Duodenal mucosa (tissue), 2 donors: ENCODE results near the gene PDE4B.

Experiments used
- H3K27ac ChIP-seq: one replicate; pipeline ENCODE4 v1.7.0; 2013; ENCODE audit warnings: low read depth, low read length
- H3K27me3 ChIP-seq, 2 donors: one replicate each; pipeline ENCODE4 v1.7.0; 2013; ENCODE audit warnings: low read length in 2 of 2, control low read depth in 1 of 2; ENCODE audit not compliant: insufficient read depth in 2 of 2, control insufficient read depth in 1 of 2
- H3K36me3 ChIP-seq, 2 donors: one replicate each; pipeline ENCODE4 v1.7.0; 2013; ENCODE audit warnings: low read length in 2 of 2, control low read depth in 1 of 2; ENCODE audit not compliant: insufficient read depth in 2 of 2, control insufficient read depth in 1 of 2
- H3K4me1 ChIP-seq, 2 donors: one replicate each; pipeline ENCODE4 v1.7.0; 2013; ENCODE audit warnings: low read length in 2 of 2, control low read depth in 1 of 2; ENCODE audit not compliant: insufficient read depth in 2 of 2, control insufficient read depth in 1 of 2
- H3K4me3 ChIP-seq, 2 donors: one replicate each; pipeline ENCODE4 v1.7.0; 2013; ENCODE audit warnings: low read length in 2 of 2, low read depth in 1 of 2
- H3K9ac ChIP-seq, 2 donors: one replicate each; pipeline ENCODE4 v1.7.0; 2013; ENCODE audit warnings: low read length in 2 of 2, low read depth in 1 of 2
- H3K9me3 ChIP-seq, 2 donors: one replicate each; pipeline ENCODE4 v1.7.0; 2013; ENCODE audit warnings: low read length in 2 of 2, control low read depth in 1 of 2; ENCODE audit not compliant: control insufficient read depth in 1 of 2

The PDE4B gene

DNA sequence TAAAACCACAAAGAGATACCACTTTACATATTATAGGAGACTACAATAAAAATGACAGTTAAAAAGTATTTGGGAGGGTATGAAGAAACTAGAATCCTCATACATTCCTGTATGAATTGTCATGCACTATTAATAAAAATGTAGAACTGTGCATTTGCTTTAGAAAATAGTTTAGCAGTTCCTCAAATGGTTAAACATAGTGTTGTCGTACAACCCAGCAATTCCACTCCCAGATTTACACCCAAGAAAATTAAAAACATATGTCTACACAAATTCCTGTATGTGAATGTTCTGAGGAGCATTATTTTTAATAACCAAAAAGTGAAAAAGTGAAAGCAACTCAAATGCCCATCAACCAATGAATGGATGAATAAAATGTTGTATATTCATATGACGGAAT is 23.1 kb upstream of the PDE4B start:
- no peaks in the 10 kb centered on the region for H3K36me3 ChIP-seq

DNA sequence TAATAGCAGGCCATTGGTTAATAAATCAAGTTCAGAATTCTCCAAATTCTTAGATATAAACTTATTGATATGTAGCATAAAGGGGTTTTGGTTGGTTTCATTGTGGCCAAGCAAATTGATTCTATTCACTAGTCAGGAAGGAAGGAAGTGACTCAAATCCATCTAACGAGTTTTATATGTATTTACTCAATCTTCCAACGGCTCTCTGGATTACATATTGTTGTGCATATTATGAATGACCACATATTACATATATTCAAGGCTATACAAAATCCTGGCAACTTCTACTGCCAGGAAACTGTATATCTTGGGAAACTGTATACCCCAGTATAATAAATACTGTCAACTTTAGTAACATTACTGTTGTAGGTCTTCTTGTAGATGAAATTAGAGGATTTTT is 20.1 kb upstream of the PDE4B start:
- Histone ChIP-seq H3K27me3 (no peaks in the 10 kb centered on the region), H3K27ac (no peak overlapping the region), H3K9me3 (no peaks in the 10 kb centered on the region), H3K4me3 (no peak overlapping the region), H3K4me1 (no peaks in the 10 kb centered on the region), H3K9ac (no peak overlapping the region), H3K36me3 (no peaks in the 10 kb centered on the region)

More for the DNA sequence above, 23.1 kb upstream of the PDE4B start:
- H3K27ac ChIP-seq, result no peak overlapping the region
- no peaks in the 10 kb centered on the region for H3K4me1 ChIP-seq
- no peak overlapping the region for H3K4me3 ChIP-seq
- H3K9me3 ChIP-seq, result no peaks in the 10 kb centered on the region
- no peak overlapping the region for H3K9ac ChIP-seq
- no peaks in the 10 kb centered on the region for H3K27me3 ChIP-seq

DNA sequence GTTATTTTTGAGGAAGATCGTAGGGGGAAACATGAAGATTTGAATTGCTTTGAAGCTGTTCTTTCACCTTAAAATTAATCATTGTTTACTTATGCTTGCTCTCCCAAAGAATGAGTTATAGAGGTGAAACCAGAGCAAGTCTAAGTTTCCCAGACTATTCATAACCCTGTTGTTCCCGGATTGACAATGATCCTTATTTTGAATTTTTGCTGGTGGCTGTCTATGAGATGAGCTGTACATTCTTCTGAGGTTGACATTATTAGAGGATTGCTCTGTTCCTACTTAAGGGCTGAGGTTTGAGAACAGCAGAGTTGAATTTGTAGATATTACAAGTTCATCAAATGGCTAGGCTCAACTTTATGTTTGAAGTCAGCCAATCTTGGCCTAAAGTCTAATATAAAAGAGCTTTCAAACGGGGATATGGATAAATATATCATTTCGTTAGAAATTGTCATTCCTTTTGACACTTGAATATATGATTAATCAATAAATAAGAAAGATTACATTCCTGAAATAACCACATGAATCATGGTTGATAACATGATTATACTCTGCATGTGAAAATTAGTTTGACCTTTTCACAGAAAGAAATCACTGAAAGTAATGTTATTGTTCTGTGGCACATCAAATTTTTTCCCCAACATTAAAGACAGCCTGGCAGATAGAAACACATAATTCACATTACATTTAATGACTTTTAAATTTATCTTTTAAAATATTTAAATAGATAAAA is 19.1 kb upstream of the PDE4B start:
- no peaks in the 10 kb centered on the region for H3K4me1 ChIP-seq
- no peak overlapping the region for H3K9ac ChIP-seq
- H3K9me3 ChIP-seq, result no peaks in the 10 kb centered on the region

GRCh38 chr1:65788762-65789161 is 3.9 kb upstream of the PDE4B start:
- Histone ChIP-seq H3K27me3 (peaks cover 0 to 14% of the 10 kb centered on the region in 2 donors), H3K9ac (no peak overlapping the region), H3K27ac (no peak overlapping the region), H3K4me3 (no peak overlapping the region), H3K36me3 (no peaks in the 10 kb centered on the region), H3K4me1 (no peaks in the 10 kb centered on the region), H3K9me3 (peaks cover 3 to 6% of the 10 kb centered on the region in 2 donors)

More for the DNA sequence above, 19.1 kb upstream of the PDE4B start:
- no peak overlapping the region for H3K4me3 ChIP-seq
- no peaks in the 10 kb centered on the region for H3K36me3 ChIP-seq
- H3K27ac ChIP-seq, result no peak overlapping the region
- no peaks in the 10 kb centered on the region for H3K27me3 ChIP-seq

DNA sequence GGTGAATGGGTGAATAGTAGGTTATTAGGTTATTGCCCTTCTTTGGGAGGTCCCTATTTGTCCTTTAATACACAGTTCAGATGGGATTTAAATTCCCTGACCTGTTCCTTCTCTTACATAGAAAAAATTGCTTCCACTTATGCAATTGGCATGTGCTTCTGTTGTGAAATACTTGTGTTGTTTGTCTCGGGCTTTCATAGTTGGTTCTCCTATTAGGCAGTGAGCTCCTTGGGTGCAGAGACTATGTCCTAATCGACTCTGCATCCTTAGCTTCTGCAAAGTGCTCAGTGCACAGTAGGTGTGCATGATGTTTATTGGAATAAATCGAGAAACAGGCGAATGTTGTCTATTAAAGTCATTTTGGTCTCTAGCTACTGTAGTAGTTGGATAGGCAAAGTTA is 1.3 kb upstream of the PDE4B start:
- peaks cover 3 to 6% of the 10 kb centered on the region in 2 donors for H3K9me3 ChIP-seq
- no peaks in the 10 kb centered on the region for H3K4me1 ChIP-seq
- H3K27ac ChIP-seq, result no peak overlapping the region
- peaks cover 8 to 14% of the 10 kb centered on the region in 2 donors for H3K27me3 ChIP-seq
- H3K9ac ChIP-seq, result no peak overlapping the region
- H3K36me3 ChIP-seq, result no peaks in the 10 kb centered on the region
- no peak overlapping the region for H3K4me3 ChIP-seq

DNA sequence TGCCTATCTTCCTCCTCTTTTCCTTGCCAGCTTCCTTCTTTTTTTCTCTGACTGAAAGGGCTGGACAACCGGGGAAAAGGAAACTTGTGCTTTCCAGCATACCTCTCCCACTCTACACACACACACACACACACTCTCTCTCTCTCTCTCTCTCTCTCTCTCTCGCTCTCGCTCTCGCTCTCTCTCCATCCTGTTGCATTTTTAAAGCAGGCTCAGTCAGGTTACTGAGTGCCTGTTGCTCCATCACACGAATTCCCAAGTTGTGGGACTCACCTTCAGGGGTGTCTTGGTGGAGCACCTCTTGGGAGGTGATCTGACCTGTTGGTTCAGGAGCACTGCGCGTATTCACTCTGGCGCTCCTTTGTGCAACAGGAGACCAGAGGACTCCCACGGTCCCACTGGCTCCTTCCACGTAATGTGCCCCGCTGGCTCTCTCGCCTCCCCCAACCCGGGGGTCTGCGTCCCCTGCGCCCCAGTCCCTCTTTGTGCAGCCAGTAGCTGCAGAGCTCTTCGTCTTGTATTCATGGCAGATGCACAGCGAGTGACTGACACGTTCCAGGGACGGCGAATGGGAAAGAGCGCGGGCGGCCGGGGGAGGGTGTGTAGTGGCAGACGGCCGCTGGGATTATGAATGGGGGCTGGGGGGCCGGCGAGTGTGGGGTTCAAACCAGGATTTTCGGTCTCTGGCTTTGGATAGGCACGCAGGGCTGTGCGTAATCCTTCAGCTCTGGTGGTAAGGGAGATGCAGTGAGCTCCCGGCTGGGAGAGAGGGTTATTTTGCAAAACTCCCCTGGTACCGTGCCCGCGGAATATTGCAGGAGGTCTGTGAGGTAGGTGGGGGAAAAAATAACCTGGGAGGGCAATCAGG is 660 bp upstream of the PDE4B start:
- H3K4me1 ChIP-seq, result no peaks in the 10 kb centered on the region
- peak overlapping the region; percentile 33 to 40 for H3K4me3 ChIP-seq
- H3K27me3 ChIP-seq, result peaks cover 8 to 14% of the 10 kb centered on the region in 2 donors
- no peak overlapping the region for H3K9ac ChIP-seq
- H3K9me3 ChIP-seq, result peaks cover 3 to 6% of the 10 kb centered on the region in 2 donors
- no peak overlapping the region for H3K27ac ChIP-seq
- no peaks in the 10 kb centered on the region for H3K36me3 ChIP-seq

GRCh38 chr1:65793359-65793732 is 651 bp downstream of the PDE4B start:
- Histone ChIP-seq H3K27me3 (peaks cover 8 to 14% of the 10 kb centered on the region in 2 donors), H3K4me1 (no peaks in the 10 kb centered on the region), H3K9ac (no peak overlapping the region), H3K4me3 (peak overlapping the region in 1 of 2 donors; percentile 29), H3K36me3 (no peaks in the 10 kb centered on the region), H3K9me3 (peaks cover 3 to 6% of the 10 kb centered on the region in 2 donors), H3K27ac (no peak overlapping the region)

DNA sequence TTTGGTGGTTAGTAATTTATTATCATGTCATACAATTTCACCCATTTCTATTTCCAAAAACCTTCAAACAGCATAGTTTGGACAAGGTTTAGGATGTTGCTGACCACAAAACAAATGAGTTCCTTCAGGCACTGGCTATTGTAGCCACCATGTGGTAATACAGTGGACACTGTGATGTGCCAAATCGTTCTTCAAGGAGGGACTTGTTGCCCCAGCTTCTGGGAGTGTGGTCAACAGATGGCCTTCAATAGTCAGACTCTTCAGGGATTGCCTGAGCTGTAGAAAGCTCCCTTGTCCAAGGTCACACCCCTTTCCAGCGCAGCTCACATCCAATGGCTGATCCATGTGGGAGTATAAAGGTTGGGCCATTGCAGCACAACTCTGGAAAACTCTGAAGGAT is 2.6 kb downstream of the PDE4B start:
- Histone ChIP-seq H3K27ac (no peak overlapping the region), H3K9me3 (peaks cover 0 to under 1% of the 10 kb centered on the region in 2 donors), H3K9ac (no peak overlapping the region), H3K36me3 (no peaks in the 10 kb centered on the region), H3K4me3 (no peak overlapping the region), H3K27me3 (peaks cover 8 to 14% of the 10 kb centered on the region in 2 donors), H3K4me1 (no peaks in the 10 kb centered on the region)

GRCh38 chr1:65799601-65800000 is 6.9 kb downstream of the PDE4B start:
- no peak overlapping the region for H3K4me3 ChIP-seq
- no peak overlapping the region for H3K9ac ChIP-seq

DNA sequence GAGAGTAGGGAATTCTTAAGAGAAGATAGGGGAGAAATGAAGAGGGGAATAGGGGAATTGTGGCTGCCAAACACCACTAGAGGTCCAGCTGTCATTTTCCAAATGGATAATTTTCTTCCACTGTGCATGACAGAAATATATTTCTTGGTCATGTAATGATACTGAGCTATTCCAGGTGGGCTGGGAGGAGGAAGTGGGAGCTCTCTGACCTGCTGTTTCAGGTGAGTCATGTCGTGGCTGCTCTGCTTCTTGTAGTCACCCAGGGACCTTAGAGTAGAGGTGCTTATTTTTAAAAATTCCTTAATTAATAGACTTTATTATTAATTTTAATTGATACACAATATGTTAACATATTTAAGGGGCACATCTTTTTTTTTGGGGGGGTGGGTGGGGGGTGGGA is 11.9 kb downstream of the PDE4B start:
- no peaks in the 10 kb centered on the region for H3K9me3 ChIP-seq

More at GRCh38 chr1:65799601-65800000, 6.9 kb downstream of the PDE4B start:
- H3K27ac ChIP-seq, result no peak overlapping the region
- H3K27me3 ChIP-seq, result peaks cover 0 to 1% of the 10 kb centered on the region in 2 donors
- H3K9me3 ChIP-seq, result no peaks in the 10 kb centered on the region
- H3K4me1 ChIP-seq, result no peaks in the 10 kb centered on the region
- no peaks in the 10 kb centered on the region for H3K36me3 ChIP-seq

More for the DNA sequence above, 11.9 kb downstream of the PDE4B start:
- no peak overlapping the region for H3K9ac ChIP-seq
- H3K4me1 ChIP-seq, result no peaks in the 10 kb centered on the region
- H3K4me3 ChIP-seq, result no peak overlapping the region
- H3K27ac ChIP-seq, result no peak overlapping the region
- H3K27me3 ChIP-seq, result no peaks in the 10 kb centered on the region
- H3K36me3 ChIP-seq, result no peaks in the 10 kb centered on the region
